ENCODE results near the gene SLC27A1. TPM values are rescaled to one million over a fixed set of nuclear protein-coding genes. Genes with fewer than 3 reads are reported as not detected.

Gene SLC27A1
- total and polyA plus RNA-seq, 4 donors, result 2.4 to 7.4 (median 4.0) TPM

GRCh38 chr19:17555480-17555928 lies 85.2 kb downstream of the SLC27A1 start, which contains the start of gene COLGALT1:
COLGALT1 (plus strand) TSS chr19:17555649; CDS start chr19:17555714, 65 bp downstream.
- H3K36me3 ChIP-seq (ENCODE audit: control insufficient read depth in 4 of 4, insufficient read depth in 3 of 4, low read depth in 1 of 4, low read length in 3 of 4), result peaks cover 0 to 12% (median 5%) of the 10 kb centered on the region in 4 donors
- H3K9ac ChIP-seq (ENCODE audit: low read depth in 1 of 2, low read length in 2 of 2), result peak within 1 kb of the TSS; percentile 52
- DNase-seq (ENCODE audit: low spot score), result peak; percentile 99
- TF ChIP-seq JUND (IDR thresholded peaks at IDR 0.05), result peak; percentile 73 to 74
- TF ChIP-seq EGR1 (IDR thresholded peaks at IDR 0.05; ENCODE audit: low read depth in 2 of 2), result peak; percentile 87 to 92
- no peak for TF ChIP-seq GABPA (IDR thresholded peaks at IDR 0.05 in 1 of 2, conservative IDR thresholded peaks at IDR 0.05 in 1 of 2)
- peak; percentile 56 for TF ChIP-seq SP1 (IDR thresholded peaks at IDR 0.05)
- no peak for TF ChIP-seq HNF4G (IDR thresholded peaks at IDR 0.05)
- TF ChIP-seq MAX (IDR thresholded peaks at IDR 0.05), result peak; percentile 71
- TF ChIP-seq RXRA (IDR thresholded peaks at IDR 0.05), result peak; percentile 12 to 15
- TF ChIP-seq HNF4A (conservative IDR thresholded peaks at IDR 0.05), result peak; percentile 41 to 48
- TF ChIP-seq YY1 (IDR thresholded peaks at IDR 0.05), result peak; percentile 56
- under 1% methylated on average over 64 of the region's 64 CpGs for WGBS
- H3K4me3 ChIP-seq (ENCODE audit: low read depth in 1 of 3, low read length in 3 of 3), result peak within 1 kb of the TSS; percentile 65 to 97 (median 76)
- peak within 1 kb of the TSS; percentile 63 to 71 for H3K27ac ChIP-seq (ENCODE audit: low read depth in 1 of 2, low read length in 2 of 2)
- H3K27me3 ChIP-seq (ENCODE audit: control insufficient read depth in 4 of 4, insufficient read depth in 4 of 4, low read length in 3 of 4), result no peaks in the 10 kb centered on the region
- H3K9me3 ChIP-seq (ENCODE audit: control insufficient read depth in 4 of 4, low read length in 3 of 4), result no peaks in the 10 kb centered on the region
- H3K4me1 ChIP-seq (ENCODE audit: control insufficient read depth in 4 of 4, insufficient read depth in 4 of 4, low read length in 3 of 4), result peaks cover 4 to 16% (median 9%) of the 10 kb centered on the region in 4 donors

Other genes with a start within 250 kb of the SLC27A1 start
- gene OCEL1, start 244.3 kb upstream of the SLC27A1 start, total RNA-seq, result 10 to 100 TPM in 1 of 2 donors, 1 to 10 TPM in 1; 4.9 to 10.5 TPM
- gene OCEL1, start 244.3 kb upstream of the SLC27A1 start, polyA plus RNA-seq, result 10 to 100 TPM; 31.1 to 32.5 TPM
- 10 to 100 TPM; 52.2 to 86.1 TPM for gene NR2F6, start 224.6 kb upstream of the SLC27A1 start, total RNA-seq
- gene NR2F6, start 224.6 kb upstream of the SLC27A1 start, polyA plus RNA-seq, result 10 to 100 TPM; 30.5 to 53.1 TPM
- 1 to 10 TPM; 2.1 to 2.6 TPM for gene USHBP1, start 205.8 kb upstream of the SLC27A1 start, total RNA-seq
- gene USHBP1, start 205.8 kb upstream of the SLC27A1 start, polyA plus RNA-seq, result 1 to 10 TPM; 1.2 to 1.6 TPM
- gene BABAM1, start 203.1 kb upstream of the SLC27A1 start, total RNA-seq, result 10 to 100 TPM; 29.3 to 47.0 TPM
- gene BABAM1, start 203.1 kb upstream of the SLC27A1 start, polyA plus RNA-seq, result 10 to 100 TPM; 31.3 to 35.7 TPM
- gene ANKLE1, start 188.6 kb upstream of the SLC27A1 start, total RNA-seq, result 10 to 100 TPM in 1 of 2 donors, under 1 TPM in 1; 0.42 to 43.2 TPM
- gene ANKLE1, start 188.6 kb upstream of the SLC27A1 start, polyA plus RNA-seq, result under 1 TPM; 0.10 to 0.15 TPM
- 10 to 100 TPM in 1 of 2 donors, 1 to 10 TPM in 1; 6.3 to 26.9 TPM for gene ABHD8, start 167.1 kb upstream of the SLC27A1 start, total RNA-seq
- 10 to 100 TPM in 1 of 2 donors, 1 to 10 TPM in 1; 8.6 to 20.2 TPM for gene ABHD8, start 167.1 kb upstream of the SLC27A1 start, polyA plus RNA-seq
- gene MRPL34, start 164.7 kb upstream of the SLC27A1 start, total RNA-seq, result 100 to 1,000 TPM in 1 of 2 donors, 10 to 100 TPM in 1; 23.3 to 123 TPM
- 100 to 1,000 TPM; 158 to 301 TPM for gene MRPL34, start 164.7 kb upstream of the SLC27A1 start, polyA plus RNA-seq
- gene DDA1, start 161.0 kb upstream of the SLC27A1 start, total RNA-seq, result 10 to 100 TPM in 1 of 2 donors, 1 to 10 TPM in 1; 7.9 to 13.5 TPM
- gene DDA1, start 161.0 kb upstream of the SLC27A1 start, polyA plus RNA-seq, result 10 to 100 TPM; 28.2 to 37.9 TPM
- 1 to 10 TPM; 1.8 to 5.8 TPM for gene ANO8, start 135.7 kb upstream of the SLC27A1 start, total RNA-seq
- 1 to 10 TPM in 1 of 2 donors, under 1 TPM in 1; 0.75 to 2.3 TPM for gene ANO8, start 135.7 kb upstream of the SLC27A1 start, polyA plus RNA-seq
- gene GTPBP3, start 133.0 kb upstream of the SLC27A1 start, total RNA-seq, result 10 to 100 TPM in 1 of 2 donors, 1 to 10 TPM in 1; 9.8 to 15.5 TPM
- gene GTPBP3, start 133.0 kb upstream of the SLC27A1 start, polyA plus RNA-seq, result 1 to 10 TPM; 4.9 to 9.4 TPM
- 10 to 100 TPM in 1 of 2 donors, 1 to 10 TPM in 1; 7.4 to 11.8 TPM for gene PLVAP, start 93.2 kb upstream of the SLC27A1 start, total RNA-seq
- 1 to 10 TPM; 4.2 to 9.9 TPM for gene PLVAP, start 93.2 kb upstream of the SLC27A1 start, polyA plus RNA-seq
- gene CCDC194, start 76.3 kb upstream of the SLC27A1 start, total RNA-seq, result under 1 TPM in 1 of 2 donors, not detected in 1; 0.50 TPM
- gene CCDC194, start 76.3 kb upstream of the SLC27A1 start, polyA plus RNA-seq, result under 1 TPM in 1 of 2 donors, not detected in 1; 0.12 TPM
- 10 to 100 TPM; 25.6 to 67.4 TPM for gene BST2, start 64.9 kb upstream of the SLC27A1 start, total RNA-seq
- 100 to 1,000 TPM; 179 to 239 TPM for gene BST2, start 64.9 kb upstream of the SLC27A1 start, polyA plus RNA-seq
- gene MVB12A, start 50.5 kb upstream of the SLC27A1 start, total RNA-seq, result 10 to 100 TPM in 1 of 2 donors, 1 to 10 TPM in 1; 9.8 to 17.2 TPM
- gene MVB12A, start 50.5 kb upstream of the SLC27A1 start, polyA plus RNA-seq, result 10 to 100 TPM; 14.3 to 22.8 TPM
- under 1 TPM; 0.08 to 0.14 TPM for gene TMEM221, start 21.9 kb upstream of the SLC27A1 start, total RNA-seq
- gene TMEM221, start 21.9 kb upstream of the SLC27A1 start, polyA plus RNA-seq, result under 1 TPM; 0.06 to 0.15 TPM
- gene NXNL1, start 9.6 kb upstream of the SLC27A1 start, total RNA-seq, result not detected
- gene NXNL1, start 9.6 kb upstream of the SLC27A1 start, polyA plus RNA-seq, result not detected
- gene PGLS, start 41.1 kb downstream of the SLC27A1 start, total RNA-seq, result 10 to 100 TPM; 16.9 to 25.7 TPM
- 10 to 100 TPM; 32.8 to 62.2 TPM for gene PGLS, start 41.1 kb downstream of the SLC27A1 start, polyA plus RNA-seq
- 10 to 100 TPM; 22.4 to 32.2 TPM for gene COLGALT1, start 85.1 kb downstream of the SLC27A1 start, total RNA-seq
- 10 to 100 TPM; 14.4 to 22.5 TPM for gene COLGALT1, start 85.1 kb downstream of the SLC27A1 start, polyA plus RNA-seq
- under 1 TPM in 1 of 2 donors, not detected in 1; under 0.01 TPM for gene UNC13A, start 217.8 kb downstream of the SLC27A1 start, total RNA-seq
- gene UNC13A, start 217.8 kb downstream of the SLC27A1 start, polyA plus RNA-seq, result under 1 TPM in 1 of 2 donors, not detected in 1; 0.01 TPM
- 10 to 100 TPM in 1 of 2 donors, 1 to 10 TPM in 1; 8.2 to 20.3 TPM for gene MAP1S, start 249.0 kb downstream of the SLC27A1 start, total RNA-seq
- gene MAP1S, start 249.0 kb downstream of the SLC27A1 start, polyA plus RNA-seq, result 10 to 100 TPM in 1 of 2 donors, 1 to 10 TPM in 1; 8.2 to 12.9 TPM

Data from liver (tissue), 9 donors.